Trophoblast cell (in vitro differentiated cells and primary cell): ENCODE measurements around the gene IPCEF1.

Experiments
- DNase-seq, 2 donors: peaks; one replicate each; pipeline ENCODE4 v3.0.0-alpha.2; 2016
- H2AFZ ChIP-seq: 2 replicates; pipeline ENCODE4 v1.6.1; 2013; ENCODE audit warnings: low read length, moderate library complexity, mild to moderate bottlenecking; ENCODE audit not compliant: insufficient read depth, poor library complexity
- H2AK5ac ChIP-seq: 2 replicates; pipeline ENCODE4 v1.6.1; 2013; ENCODE audit warnings: mild to moderate bottlenecking, low read length
- H2BK120ac ChIP-seq: 2 replicates; pipeline ENCODE4 v1.6.1; 2013; ENCODE audit warnings: low read length, mild to moderate bottlenecking, moderate library complexity; ENCODE audit not compliant: insufficient read depth, poor library complexity
- H2BK12ac ChIP-seq: 2 replicates; pipeline ENCODE4 v1.6.1; 2013; ENCODE audit warnings: mild to moderate bottlenecking, low read length, moderate library complexity
- H2BK5ac ChIP-seq: 2 replicates; pipeline ENCODE4 v1.6.1; 2013; ENCODE audit warnings: low read length, low read depth, moderate library complexity, mild to moderate bottlenecking; ENCODE audit not compliant: poor library complexity
- H3K14ac ChIP-seq: 2 replicates; pipeline ENCODE4 v1.6.1; 2013; ENCODE audit warnings: mild to moderate bottlenecking, low read length
- H3K18ac ChIP-seq: 2 replicates; pipeline ENCODE4 v1.6.1; 2013; ENCODE audit warnings: mild to moderate bottlenecking, low read length
- H3K23ac ChIP-seq: 2 replicates; pipeline ENCODE4 v1.6.1; 2013; ENCODE audit warnings: low read length
- H3K27ac ChIP-seq: 2 replicates; pipeline ENCODE4 v1.5.1; 2013; ENCODE audit warnings: low read depth, mild to moderate bottlenecking, inconsistent platforms, low read length, moderate library complexity
- H3K27me3 ChIP-seq: 2 replicates; pipeline ENCODE4 v1.6.1; 2013; ENCODE audit warnings: inconsistent platforms, mild to moderate bottlenecking, low read length, moderate library complexity; ENCODE audit not compliant: insufficient read depth
- H3K36me3 ChIP-seq, 2 experiments: 1 replicate in 1 of 2; 2 replicates in 1 of 2; pipeline ENCODE4 v1.6.1; 2013; ENCODE audit warnings: low read length in 2 of 2, mild to moderate bottlenecking in 2 of 2, moderate library complexity in 1 of 2; ENCODE audit not compliant: insufficient read depth in 2 of 2, control insufficient read depth in 1 of 2
- H3K4ac ChIP-seq: 2 replicates; pipeline ENCODE4 v1.6.1; 2013; ENCODE audit warnings: low read depth, mild to moderate bottlenecking, low read length, moderate library complexity
- H3K4me1 ChIP-seq, 2 experiments: 1 replicate in 1 of 2; 2 replicates in 1 of 2; pipeline ENCODE4 v1.6.1; 2013; ENCODE audit warnings: low read length in 2 of 2, mild to moderate bottlenecking in 2 of 2, moderate library complexity in 1 of 2; ENCODE audit not compliant: insufficient read depth in 2 of 2, control insufficient read depth in 1 of 2
- H3K4me2 ChIP-seq: 2 replicates; pipeline ENCODE4 v1.6.1; 2013; ENCODE audit warnings: inconsistent platforms, mild to moderate bottlenecking, low read length, moderate library complexity
- H3K4me3 ChIP-seq: 2 replicates; pipeline ENCODE4 v1.5.1; 2013; ENCODE audit warnings: mild to moderate bottlenecking, low read depth, low read length, inconsistent platforms
- H3K79me1 ChIP-seq: one replicate; pipeline ENCODE4 v1.6.1; 2013; ENCODE audit warnings: low read length
- H3K79me2 ChIP-seq: 2 replicates; pipeline ENCODE4 v1.6.1; 2013; ENCODE audit warnings: low read length, mild to moderate bottlenecking; ENCODE audit not compliant: control insufficient read depth, insufficient read depth, poor library complexity
- H3K9ac ChIP-seq: 2 replicates; pipeline ENCODE4 v1.6.1; 2013; ENCODE audit warnings: mild to moderate bottlenecking, low read length
- H3K9me3 ChIP-seq: 2 replicates; pipeline ENCODE4 v1.6.1; 2013; ENCODE audit warnings: low read depth, mild to moderate bottlenecking, control low read depth, inconsistent platforms, low read length; ENCODE audit not compliant: insufficient read depth
- H4K12ac ChIP-seq: 2 replicates; pipeline ENCODE4 v1.6.1; 2013; ENCODE audit warnings: low read depth, mild to moderate bottlenecking, low read length, moderate library complexity
- H4K8ac ChIP-seq: 2 replicates; pipeline ENCODE4 v1.6.1; 2013; ENCODE audit warnings: low read depth, mild to moderate bottlenecking, low read length, moderate library complexity
- H4K91ac ChIP-seq: one replicate; pipeline ENCODE4 v1.6.1; 2013; ENCODE audit warnings: low read depth, mild to moderate bottlenecking, low read length, moderate library complexity
- WGBS: extraction: QIAGEN DNeasy Blood & Tissue Kit; methylation state at CpG from one replicate; pipeline ENCODE4 v1.1.7; 2013; ENCODE audit warnings: missing lambda C conversion rate; ENCODE audit not compliant: insufficient read length, insufficient coverage; ENCODE audit errors: extremely low coverage; 5-methylcytosine and 5-hydroxymethylcytosine counted together

IPCEF1 gene

DNA sequence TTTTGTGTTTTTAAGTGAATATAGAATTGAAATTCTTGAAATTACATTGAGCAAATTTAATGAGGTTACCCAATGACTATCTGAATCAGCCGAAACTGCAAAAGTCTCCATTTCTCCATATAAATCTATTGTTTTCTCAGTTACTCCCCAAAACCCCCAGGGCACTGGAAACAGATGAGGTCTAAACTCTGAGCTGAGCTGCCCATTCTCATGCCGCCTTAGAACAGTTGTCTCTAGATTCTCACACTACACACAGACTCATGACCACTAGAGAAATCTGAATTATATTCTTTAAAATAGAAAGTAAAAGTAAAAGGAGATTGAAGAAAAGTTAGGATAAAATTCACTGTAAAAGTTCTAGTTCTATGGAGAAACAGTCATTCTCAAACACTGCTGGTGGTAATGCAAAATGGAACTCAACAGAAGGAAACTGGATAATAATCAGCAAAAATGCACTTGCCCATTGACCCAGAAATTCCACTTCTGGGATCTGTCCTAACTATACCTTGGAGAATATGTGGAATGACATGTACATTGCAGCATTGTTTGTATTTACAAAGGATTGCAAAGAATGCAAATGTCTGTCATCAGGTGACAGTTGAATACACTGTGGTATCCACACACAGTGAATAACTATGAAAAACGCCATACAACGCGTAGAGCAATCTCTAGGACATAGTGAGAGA is 125.5 kb downstream of the IPCEF1 start:
- Histone ChIP-seq H2BK120ac (no peak overlapping the region), H3K36me3 (no peaks in the 10 kb centered on the region), H2BK12ac (no peak overlapping the region), H3K4me2 (no peak overlapping the region), H4K91ac (peak overlapping the region; percentile 37), H2BK5ac (no peak overlapping the region), H3K4me1 (peaks cover 0 to 8% of the 10 kb centered on the region in 2 experiments), H3K9me3 (no peaks in the 10 kb centered on the region), H2AFZ (no peak overlapping the region), H3K79me2 (no peaks in the 10 kb centered on the region), H3K27me3 (no peaks in the 10 kb centered on the region), H3K27ac (peak overlapping the region; percentile 64), H3K14ac (no peak overlapping the region), H3K9ac (no peak overlapping the region), H3K18ac (no peak overlapping the region), H3K79me1 (peaks cover 2% of the 10 kb centered on the region), H4K12ac (no peak overlapping the region), H3K4me3 (no peak overlapping the region), H3K4ac (no peak overlapping the region), H3K23ac (no peak overlapping the region), H4K8ac (no peak overlapping the region), H2AK5ac (no peak overlapping the region)
- peak; percentile 80 to 97 for DNase-seq
- no CpG with 5 or more reads among the region's 5 CpGs for WGBS

- H3K79me1 ChIP-seq, result peaks cover 2% of the 10 kb centered on the region
- no peak overlapping the region for H3K4ac ChIP-seq
- no peak overlapping the region for H2BK120ac ChIP-seq
- no peak overlapping the region for H3K4me2 ChIP-seq
- no peak overlapping the region for H3K14ac ChIP-seq
- no peak overlapping the region for H3K18ac ChIP-seq
- no peak overlapping the region for H3K9ac ChIP-seq
- H2BK12ac ChIP-seq, result no peak overlapping the region
- no peaks in the 10 kb centered on the region for H3K36me3 ChIP-seq
- H3K4me3 ChIP-seq, result no peak overlapping the region
- no peak overlapping the region for H4K91ac ChIP-seq
- peak in 1 of 2 donors; percentile 44 for DNase-seq
- H2AK5ac ChIP-seq, result no peak overlapping the region
- H3K79me2 ChIP-seq, result no peaks in the 10 kb centered on the region
- no peak overlapping the region for H3K23ac ChIP-seq
- no peaks in the 10 kb centered on the region for H3K9me3 ChIP-seq
- no CpG with 5 or more reads among the region's 3 CpGs for WGBS
- peaks cover 0 to 8% of the 10 kb centered on the region in 2 experiments for H3K4me1 ChIP-seq
- H4K12ac ChIP-seq, result no peak overlapping the region
- H2AFZ ChIP-seq, result no peak overlapping the region
- no peaks in the 10 kb centered on the region for H3K27me3 ChIP-seq
- H4K8ac ChIP-seq, result no peak overlapping the region
- no peak overlapping the region for H3K27ac ChIP-seq
- H2BK5ac ChIP-seq, result no peak overlapping the region
These were observed 126.2 kb downstream of the IPCEF1 start for GRCh38 chr6:154230393-154230792.

GRCh38 chr6:154229786-154230185 is 126.8 kb downstream of the IPCEF1 start:
- Histone ChIP-seq H3K4ac (no peak overlapping the region), H2BK12ac (no peak overlapping the region), H3K27ac (no peak overlapping the region), H3K9ac (no peak overlapping the region), H3K9me3 (no peaks in the 10 kb centered on the region), H4K8ac (no peak overlapping the region), H2BK5ac (no peak overlapping the region), H3K79me1 (peaks cover 2% of the 10 kb centered on the region), H3K4me3 (no peak overlapping the region), H4K91ac (no peak overlapping the region), H3K79me2 (no peaks in the 10 kb centered on the region), H2AK5ac (peak overlapping the region; percentile 29), H3K14ac (no peak overlapping the region), H3K27me3 (no peaks in the 10 kb centered on the region), H2AFZ (no peak overlapping the region), H3K18ac (no peak overlapping the region), H3K4me1 (peaks cover 0 to 8% of the 10 kb centered on the region in 2 experiments), H3K36me3 (no peaks in the 10 kb centered on the region), H2BK120ac (no peak overlapping the region), H4K12ac (no peak overlapping the region), H3K4me2 (no peak overlapping the region), H3K23ac (no peak overlapping the region)
- no CpG with 5 or more reads among the region's 6 CpGs for WGBS
- peak in 1 of 2 donors; percentile 14 for DNase-seq

GRCh38 chr6:154228521-154228905 is 128.1 kb downstream of the IPCEF1 start:
- no peaks in the 10 kb centered on the region for H3K9me3 ChIP-seq
- WGBS, result no CpG with 5 or more reads among the region's 4 CpGs
- peak overlapping the region; percentile 35 for H4K91ac ChIP-seq
- H2BK5ac ChIP-seq, result no peak overlapping the region
- no peaks in the 10 kb centered on the region for H3K27me3 ChIP-seq
- H3K79me2 ChIP-seq, result no peaks in the 10 kb centered on the region
- H2AFZ ChIP-seq, result no peak overlapping the region
- H2BK12ac ChIP-seq, result peak overlapping the region; percentile 54
- H2AK5ac ChIP-seq, result no peak overlapping the region
- no peak overlapping the region for H3K4me3 ChIP-seq
- no peak overlapping the region for H3K9ac ChIP-seq
- H3K18ac ChIP-seq, result no peak overlapping the region
- no peak overlapping the region for H3K4ac ChIP-seq
- H3K27ac ChIP-seq, result no peak overlapping the region
- H4K12ac ChIP-seq, result no peak overlapping the region
- peaks cover 2% of the 10 kb centered on the region for H3K79me1 ChIP-seq
- H3K14ac ChIP-seq, result peak overlapping the region; percentile 70
- peaks cover 0 to 8% of the 10 kb centered on the region in 2 experiments for H3K4me1 ChIP-seq
- peak overlapping the region; percentile 6 for H2BK120ac ChIP-seq
- H3K36me3 ChIP-seq, result no peaks in the 10 kb centered on the region
- DNase-seq, result peak; percentile 57 to 83
- no peak overlapping the region for H3K4me2 ChIP-seq
- H4K8ac ChIP-seq, result no peak overlapping the region
- peak overlapping the region; percentile 15 for H3K23ac ChIP-seq
